Keratinocyte (primary cell): Measurements from ENCODE around the gene C1R. TPM values are rescaled to one million over a fixed set of nuclear protein-coding genes. Genes with fewer than 3 reads are reported as not detected.
A peak's percentile ranks its signal among the peaks of the same experiment; 100 is the strongest.

ENCODE experiments used
- DNase-seq: peaks from one replicate; pipeline ENCODE4 v3.0.0-alpha.2; 2011; ENCODE audit warnings: low read depth, missing footprints, low spot score
- FAIRE-seq: peaks from 2 replicates; lab custom pipeline; 2011; peaks lifted over from hg19 to GRCh38; lab: Jason Lieb, UNC
- H2AFZ ChIP-seq: 2 replicates; pipeline ENCODE4 v1.6.0; 2012; ENCODE audit warnings: low read length, control low read depth, inconsistent platforms; ENCODE audit not compliant: control insufficient read depth
- H3K27ac ChIP-seq: 2 replicates; pipeline ENCODE4 v1.5.1; 2011; ENCODE audit warnings: low read length; ENCODE audit not compliant: control insufficient read depth, insufficient read depth
- H3K27me3 ChIP-seq: 3 replicates; pipeline ENCODE4 v1.6.0; 2011; ENCODE audit warnings: low read length; ENCODE audit not compliant: control insufficient read depth, insufficient read depth; ENCODE audit errors: extremely low read depth
- H3K36me3 ChIP-seq, 2 experiments: 2 replicates in 1 of 2; 3 replicates in 1 of 2; pipeline ENCODE4 v1.5.1; 2011; ENCODE audit warnings: low read length in 2 of 2, mild to moderate bottlenecking in 1 of 2; ENCODE audit not compliant: control insufficient read depth in 2 of 2, insufficient read depth in 2 of 2; ENCODE audit errors: extremely low read depth in 1 of 2
- H3K4me1 ChIP-seq: 3 replicates; pipeline ENCODE4 v1.5.1; 2011; ENCODE audit warnings: low read length; ENCODE audit not compliant: control insufficient read depth, insufficient read depth; ENCODE audit errors: extremely low read depth
- H3K4me2 ChIP-seq: 3 replicates; pipeline ENCODE4 v1.6.0; 2011; ENCODE audit warnings: low read depth, low read length; ENCODE audit not compliant: control insufficient read depth, insufficient read depth; ENCODE audit errors: extremely low read depth
- H3K4me3 ChIP-seq, 3 experiments: fragments of 200-600 bp in 1 of 3; sonication (generic) in 1 of 3; 2 replicates in 2 of 3; 3 replicates in 1 of 3; pipeline ENCODE4 v1.5.1; 2011 to 2016; ENCODE audit warnings: low read length in 3 of 3, mild to moderate bottlenecking in 3 of 3, control low read depth in 2 of 3, inconsistent platforms in 1 of 3, low read depth in 1 of 3, mixed read lengths in 1 of 3, mixed run types in 1 of 3, moderate library complexity in 1 of 3; ENCODE audit not compliant: control insufficient read depth in 2 of 3, insufficient read depth in 2 of 3; ENCODE audit errors: extremely low read depth in 1 of 3
- H3K79me2 ChIP-seq: 2 replicates; pipeline ENCODE4 v1.6.0; 2012; ENCODE audit warnings: low read length; ENCODE audit not compliant: control insufficient read depth, insufficient read depth
- H3K9ac ChIP-seq: 3 replicates; pipeline ENCODE4 v1.6.0; 2011; ENCODE audit warnings: low read length; ENCODE audit not compliant: control insufficient read depth, insufficient read depth; ENCODE audit errors: extremely low read depth
- H3K9me1 ChIP-seq: 3 replicates; pipeline ENCODE4 v1.6.0; 2011; ENCODE audit warnings: low read length; ENCODE audit not compliant: control insufficient read depth, insufficient read depth; ENCODE audit errors: extremely low read depth
- H3K9me3 ChIP-seq: 2 replicates; pipeline ENCODE4 v1.5.1; 2012; ENCODE audit warnings: low read depth, low read length; ENCODE audit not compliant: control insufficient read depth
- H4K20me1 ChIP-seq: 3 replicates; pipeline ENCODE4 v1.6.0; 2011; ENCODE audit warnings: low read length; ENCODE audit not compliant: control insufficient read depth, insufficient read depth; ENCODE audit errors: extremely low read depth
- CTCF ChIP-seq, 3 experiments: IDR thresholded peaks in 1 of 3; conservative IDR thresholded peaks in 1 of 3; optimal IDR thresholded peaks in 1 of 3; 2 replicates in 2 of 3; 3 replicates in 1 of 3; pipeline versions ENCODE3 to v1.5.1; 2011; ENCODE audit warnings: low read length in 3 of 3, mild to moderate bottlenecking in 3 of 3, moderate library complexity in 2 of 3, control low read depth in 1 of 3, inconsistent platforms in 1 of 3; ENCODE audit not compliant: insufficient read depth in 2 of 3; ENCODE audit errors: extremely low read depth in 1 of 3
- EZH2 ChIP-seq: IDR thresholded peaks from one replicate; pipeline ENCODE4 v1.6.1; 2012; ENCODE audit warnings: inconsistent platforms, mild to moderate bottlenecking, low read length, moderate library complexity
- dilution Hi-C: fragments of 300-500 bp; cut with MboI; formaldehyde crosslinking; loops from one replicate; pipeline ENCODE4 v1.7.0; 2020; ENCODE audit warnings: low sequenced_read_pairs; ENCODE audit not compliant: extremely low pct_ligation_motif_present
- polyA plus RNA-seq, 5 experiments: library from polyadenylated mRNA; depleted of rRNA in 3 of 5; stranded (reverse) in 3 of 5; stranded (forward) in 1 of 5; unstranded in 1 of 5; fragments of >200 nt; gene quantifications; 1 replicate in 1 of 5; 2 replicates in 3 of 5; 3 replicates in 1 of 5; pipeline versions ENCODE4 v1.2.1 to v1.2.3, GENCODE V29; 2011 to 2012; ENCODE audit warnings: missing spikeins in 2 of 5, low read depth in 1 of 5, low replicate concordance in 1 of 5

The C1R gene
- polyA plus RNA-seq, 1 donor (not counting 4 experiments of a cell fraction or from before 2014, with no cell fraction given) = 2.8 TPM

- no peak overlapping the region for H3K9ac ChIP-seq
- H3K9me1 ChIP-seq = peaks cover 2% of the 10 kb centered on the region
- no peaks in the 10 kb centered on the region for H4K20me1 ChIP-seq
- H3K36me3 ChIP-seq = no peaks in the 10 kb centered on the region
- no peaks in the 10 kb centered on the region for H3K9me3 ChIP-seq
- dilution Hi-C loops = no loop called here
- H2AFZ ChIP-seq = peak overlapping the region; percentile 92
- H3K79me2 ChIP-seq = no peaks in the 10 kb centered on the region
- H3K27ac ChIP-seq = no peak overlapping the region
- H3K4me1 ChIP-seq = peaks cover 24% of the 10 kb centered on the region
- no peak for DNase-seq
- H3K4me2 ChIP-seq = peak overlapping the region; percentile 40
- no peak overlapping the region for H3K4me3 ChIP-seq
- FAIRE-seq = no peak
- H3K27me3 ChIP-seq = no peaks in the 10 kb centered on the region
- no peak for TF ChIP-seq CTCF (optimal IDR thresholded peaks at IDR 0.05 in 1 of 3, IDR thresholded peaks at IDR 0.05 in 1 of 3, conservative IDR thresholded peaks at IDR 0.05 in 1 of 3; ENCODE audit: extremely low read depth in 1 of 3, insufficient read depth in 2 of 3, low read length in 3 of 3)
- no peak for TF ChIP-seq EZH2
Observed at GRCh38 chr12:7068994-7069346, 23.3 kb downstream of the C1R start.

DNA sequence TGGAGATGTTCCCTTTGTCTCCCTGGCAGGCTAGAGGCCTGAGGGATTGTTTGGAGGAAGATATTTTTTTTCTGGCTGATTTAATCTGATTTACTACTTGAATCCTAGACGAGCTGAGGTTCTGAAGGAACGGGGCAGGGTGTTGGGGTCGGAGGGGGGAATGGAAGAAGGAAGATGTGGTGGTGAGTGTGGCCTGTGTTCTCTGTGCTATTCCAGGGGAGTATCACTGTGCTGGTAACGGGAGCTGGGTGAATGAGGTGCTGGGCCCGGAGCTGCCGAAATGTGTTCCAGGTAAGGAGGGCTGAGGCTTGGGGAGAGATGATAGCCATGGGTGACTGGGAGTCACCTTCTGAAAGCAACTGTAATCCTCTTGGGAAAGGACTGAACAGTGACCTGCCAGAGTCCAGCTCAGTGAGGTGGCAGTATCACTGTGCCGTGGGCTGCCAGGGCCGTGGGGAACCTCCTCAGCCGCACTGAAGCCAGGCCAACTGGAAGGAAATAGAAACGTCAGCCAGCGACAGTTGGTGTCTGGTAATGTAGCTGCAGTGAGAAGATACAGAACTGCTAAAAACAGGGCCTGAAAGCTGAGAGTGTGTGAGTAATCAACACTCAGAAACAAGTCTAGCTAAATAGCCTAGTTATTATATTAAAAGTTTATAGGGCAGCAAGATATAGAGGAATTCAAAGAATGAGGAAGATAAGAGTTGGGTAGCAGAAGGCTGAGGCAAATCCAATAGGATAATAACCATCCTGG, 23.8 kb downstream of the C1R start:
- no peak overlapping the region for H3K27ac ChIP-seq
- H3K9ac ChIP-seq = peak overlapping the region; percentile 23
- H2AFZ ChIP-seq = peak overlapping the region; percentile 92
- FAIRE-seq (peak; percentile 85), DNase-seq (no peak)
- no peaks in the 10 kb centered on the region for H4K20me1 ChIP-seq
- no peaks in the 10 kb centered on the region for H3K79me2 ChIP-seq
- dilution Hi-C loops = no loop called here
- H3K4me3 ChIP-seq = no peak overlapping the region
- H3K27me3 ChIP-seq = no peaks in the 10 kb centered on the region
- peaks cover 24% of the 10 kb centered on the region for H3K4me1 ChIP-seq
- no peaks in the 10 kb centered on the region for H3K9me3 ChIP-seq
- H3K36me3 ChIP-seq = no peaks in the 10 kb centered on the region
- peak overlapping the region; percentile 40 for H3K4me2 ChIP-seq
- TF ChIP-seq EZH2 (no peak), CTCF (optimal IDR thresholded peaks at IDR 0.05 in 1 of 3, IDR thresholded peaks at IDR 0.05 in 1 of 3, conservative IDR thresholded peaks at IDR 0.05 in 1 of 3; ENCODE audit: extremely low read depth in 1 of 3, insufficient read depth in 2 of 3, low read length in 3 of 3) (no peak)
- H3K9me1 ChIP-seq = peaks cover 2% of the 10 kb centered on the region
